Measurements from ENCODE around the gene RMND1.
"Not testable (repeated sequence)": the region's sequence is repeated elsewhere in the genome, so short reads cannot be mapped to it uniquely, and the experiment has no call there.

RMND1 gene

GRCh38 chr6:151374036-151374683 lies 77.8 kb downstream of the RMND1 start:
- no peak for TF ChIP-seq CTCF (IDR thresholded peaks at IDR 0.05; ENCODE audit: low read depth, low read length)

GRCh38 chr6:151372164-151372563 lies 79.8 kb downstream of the RMND1 start:
- no peak for TF ChIP-seq CTCF (IDR thresholded peaks at IDR 0.05; ENCODE audit: low read depth, low read length)

More at GRCh38 chr6:151374036-151374683, 77.8 kb downstream of the RMND1 start:
- no peak overlapping the region for H3K4me3 ChIP-seq (ENCODE audit: low read depth, low read length)

GRCh38 chr6:151370509-151371078 lies 81.3 kb downstream of the RMND1 start:
- no peak overlapping the region for H3K4me3 ChIP-seq (ENCODE audit: low read depth, low read length)
- TF ChIP-seq CTCF (IDR thresholded peaks at IDR 0.05; ENCODE audit: low read depth, low read length), result no peak

More at GRCh38 chr6:151372164-151372563, 79.8 kb downstream of the RMND1 start:
- H3K4me3 ChIP-seq (ENCODE audit: low read depth, low read length), result no peak overlapping the region

GRCh38 chr6:151365233-151365632 lies 86.7 kb downstream of the RMND1 start:
- no peak for TF ChIP-seq CTCF (IDR thresholded peaks at IDR 0.05; ENCODE audit: low read depth, low read length)

GRCh38 chr6:151359486-151359885 lies 92.4 kb downstream of the RMND1 start:
- no peak for TF ChIP-seq CTCF (IDR thresholded peaks at IDR 0.05; ENCODE audit: low read depth, low read length)
- no peak overlapping the region for H3K4me3 ChIP-seq (ENCODE audit: low read depth, low read length)

More at GRCh38 chr6:151365233-151365632, 86.7 kb downstream of the RMND1 start:
- no peak overlapping the region for H3K4me3 ChIP-seq (ENCODE audit: low read depth, low read length)

GRCh38 chr6:151358475-151358874 lies 93.5 kb downstream of the RMND1 start:
- TF ChIP-seq CTCF (IDR thresholded peaks at IDR 0.05; ENCODE audit: low read depth, low read length), result no peak

GRCh38 chr6:151357758-151358436 lies 94.0 kb downstream of the RMND1 start:
- no peak for TF ChIP-seq CTCF (IDR thresholded peaks at IDR 0.05; ENCODE audit: low read depth, low read length)

More at GRCh38 chr6:151358475-151358874, 93.5 kb downstream of the RMND1 start:
- H3K4me3 ChIP-seq (ENCODE audit: low read depth, low read length), result no peak overlapping the region

GRCh38 chr6:151356983-151357382 lies 94.9 kb downstream of the RMND1 start:
- H3K4me3 ChIP-seq (ENCODE audit: low read depth, low read length), result not testable (repeated sequence)

More at GRCh38 chr6:151357758-151358436, 94.0 kb downstream of the RMND1 start:
- no peak overlapping the region for H3K4me3 ChIP-seq (ENCODE audit: low read depth, low read length)

Measured in WI38 (cell line).